Fibroblast of mammary gland (primary cell): ENCODE measurements around the gene SH2D6.
"Not testable (repeated sequence)": the region's sequence is repeated elsewhere in the genome, so short reads cannot be mapped to it uniquely, and the experiment has no call there.

ENCODE experiments used
- DNase-seq: peaks from one replicate; pipeline ENCODE4 v3.0.0-alpha.2; 2010; ENCODE audit warnings: low read depth
- H3K4me3 ChIP-seq: 2 replicates; pipeline ENCODE4 v1.5.1; 2011; ENCODE audit warnings: low read depth, mild to moderate bottlenecking, low read length, moderate library complexity; ENCODE audit not compliant: control insufficient read depth
- TF ChIP-seq, protein P1 (sequence below): conservative IDR thresholded peaks from 2 replicates; pipeline ENCODE4 v1.5.1; 2011; ENCODE audit warnings: low read depth, low read length, inconsistent platforms; ENCODE audit not compliant: control insufficient read depth, insufficient read depth

Gene SH2D6

DNA sequence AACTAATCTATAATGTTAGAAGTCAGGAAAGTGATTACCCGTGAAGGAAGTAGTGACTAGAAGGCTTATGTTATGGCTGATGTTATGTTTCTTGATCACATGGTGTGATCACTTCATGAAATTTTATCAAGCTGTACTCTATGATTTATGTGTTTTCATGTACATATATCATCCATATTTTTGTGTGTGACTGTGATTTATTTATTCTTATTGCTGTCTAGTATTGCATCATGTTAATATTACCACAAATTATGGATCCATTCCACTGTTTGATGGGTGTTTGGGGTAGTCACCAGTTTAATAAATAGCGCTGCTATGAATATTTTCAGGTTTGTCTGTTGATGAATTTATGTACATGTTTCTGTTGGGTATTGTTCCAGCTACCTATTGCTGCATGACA lies 59.4 kb downstream of the SH2D6 start:
- no peak overlapping the region for H3K4me3 ChIP-seq
- DNase-seq, result no peak
- TF ChIP-seq, protein P1, sequence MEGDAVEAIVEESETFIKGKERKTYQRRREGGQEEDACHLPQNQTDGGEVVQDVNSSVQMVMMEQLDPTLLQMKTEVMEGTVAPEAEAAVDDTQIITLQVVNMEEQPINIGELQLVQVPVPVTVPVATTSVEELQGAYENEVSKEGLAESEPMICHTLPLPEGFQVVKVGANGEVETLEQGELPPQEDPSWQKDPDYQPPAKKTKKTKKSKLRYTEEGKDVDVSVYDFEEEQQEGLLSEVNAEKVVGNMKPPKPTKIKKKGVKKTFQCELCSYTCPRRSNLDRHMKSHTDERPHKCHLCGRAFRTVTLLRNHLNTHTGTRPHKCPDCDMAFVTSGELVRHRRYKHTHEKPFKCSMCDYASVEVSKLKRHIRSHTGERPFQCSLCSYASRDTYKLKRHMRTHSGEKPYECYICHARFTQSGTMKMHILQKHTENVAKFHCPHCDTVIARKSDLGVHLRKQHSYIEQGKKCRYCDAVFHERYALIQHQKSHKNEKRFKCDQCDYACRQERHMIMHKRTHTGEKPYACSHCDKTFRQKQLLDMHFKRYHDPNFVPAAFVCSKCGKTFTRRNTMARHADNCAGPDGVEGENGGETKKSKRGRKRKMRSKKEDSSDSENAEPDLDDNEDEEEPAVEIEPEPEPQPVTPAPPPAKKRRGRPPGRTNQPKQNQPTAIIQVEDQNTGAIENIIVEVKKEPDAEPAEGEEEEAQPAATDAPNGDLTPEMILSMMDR, result no peak

DNA sequence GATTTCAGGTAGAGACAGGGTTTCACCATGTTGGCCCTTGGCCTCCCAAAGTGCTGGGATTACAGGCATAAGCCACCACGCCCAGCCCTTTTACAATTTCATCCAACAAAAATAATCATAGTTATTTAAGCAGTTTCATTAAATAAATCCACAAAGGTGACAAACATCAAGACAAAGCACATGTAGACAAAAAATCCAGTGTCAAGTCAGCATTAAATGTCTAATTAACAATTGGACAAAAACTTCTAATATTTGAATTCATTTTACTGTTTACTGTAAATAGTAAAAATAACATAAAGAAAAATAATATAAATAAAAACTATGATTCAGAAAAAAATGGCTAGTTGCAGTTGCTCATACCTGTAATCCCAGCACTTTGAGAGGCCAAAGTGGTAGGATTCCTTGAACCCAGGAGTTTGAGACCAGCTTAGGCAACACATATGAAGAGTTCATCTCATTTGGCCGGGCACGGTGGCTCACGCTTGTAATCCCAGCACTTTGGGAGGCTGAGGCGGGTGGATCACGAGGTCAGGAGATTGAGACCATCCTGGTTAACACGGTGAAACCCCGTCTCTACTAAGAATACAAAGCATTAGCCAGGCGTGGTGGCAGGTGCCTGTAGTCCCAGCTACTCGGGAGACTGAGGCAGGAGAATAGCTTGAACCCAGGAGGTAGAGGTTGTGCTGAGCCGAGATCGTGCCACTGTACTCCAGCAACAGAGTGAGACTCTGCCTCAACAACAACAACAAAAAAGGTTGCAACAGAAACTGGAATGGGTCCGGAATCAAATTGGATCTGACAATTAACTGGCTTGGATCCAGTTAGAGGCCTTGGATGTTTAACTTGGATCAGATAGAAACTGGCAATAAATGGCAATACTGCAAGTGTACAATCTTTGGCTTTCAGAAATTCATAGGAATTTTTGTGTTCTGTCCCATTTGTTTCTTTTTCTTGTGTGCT lies 63.6 kb downstream of the SH2D6 start:
- TF ChIP-seq, protein P1, result no peak
- no peak for DNase-seq
- no peak overlapping the region for H3K4me3 ChIP-seq

DNA sequence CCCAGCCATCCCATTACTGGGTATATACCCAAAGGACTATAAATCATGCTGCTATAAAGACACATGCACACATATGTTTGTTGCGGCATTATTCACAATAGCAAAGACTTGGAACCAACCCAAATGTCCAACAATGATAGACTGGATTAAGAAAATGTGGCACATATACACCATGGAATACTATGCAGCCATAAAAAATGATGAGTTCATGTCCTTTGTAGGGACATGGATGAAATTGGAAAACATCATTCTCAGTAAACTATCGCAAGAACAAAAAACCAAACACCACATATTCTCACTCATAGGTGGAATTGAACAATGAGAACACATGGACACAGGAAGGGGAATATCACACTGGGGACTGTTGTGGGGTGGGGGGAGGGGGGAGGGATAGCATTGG lies 66.1 kb downstream of the SH2D6 start:
- not testable (repeated sequence) for H3K4me3 ChIP-seq, DNase-seq

DNA sequence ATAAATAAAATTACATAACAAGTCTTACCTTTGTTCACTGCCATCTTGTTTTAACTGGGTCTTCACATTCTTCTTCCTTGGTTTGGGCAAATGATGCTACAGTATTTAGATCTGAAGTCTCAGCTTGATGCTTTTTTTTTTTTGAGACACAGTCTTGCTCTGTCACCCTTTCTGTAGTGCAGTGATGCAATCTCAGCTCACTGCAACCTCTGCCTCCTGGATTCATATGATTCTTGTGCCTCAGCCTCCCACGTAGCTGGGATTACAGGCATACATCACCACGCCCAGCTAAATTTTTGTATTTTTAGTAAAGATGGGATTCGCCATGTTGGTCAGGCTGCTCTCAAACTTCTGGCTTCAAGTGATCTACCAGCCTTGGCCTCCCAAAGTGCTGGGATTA lies 67.3 kb downstream of the SH2D6 start:
- DNase-seq, result peak; percentile 39
- TF ChIP-seq, protein P1, result no peak
- no peak overlapping the region for H3K4me3 ChIP-seq
